GM18505 (cell line): ENCODE results near the gene ASB17.
A peak's percentile ranks its signal among the peaks of the same experiment; 100 is the strongest.
"Not testable (repeated sequence)": the region's sequence is repeated elsewhere in the genome, so short reads cannot be mapped to it uniquely, and the experiment has no call there.

Source experiments
- ATAC-seq: cut with Tn5 transposase; IDR thresholded peaks from one replicate; pipeline ENCODE4 v1.9.1; 2021; ENCODE audit not compliant: unreplicated experiment
- POLR2A ChIP-seq: IDR thresholded peaks from 4 replicates; pipeline ENCODE4 v1.6.1; 2011; ENCODE audit warnings: borderline replicate concordance; ENCODE audit not compliant: insufficient read depth, insufficient read length; ENCODE audit errors: extremely low read depth

The ASB17 gene, protein sequence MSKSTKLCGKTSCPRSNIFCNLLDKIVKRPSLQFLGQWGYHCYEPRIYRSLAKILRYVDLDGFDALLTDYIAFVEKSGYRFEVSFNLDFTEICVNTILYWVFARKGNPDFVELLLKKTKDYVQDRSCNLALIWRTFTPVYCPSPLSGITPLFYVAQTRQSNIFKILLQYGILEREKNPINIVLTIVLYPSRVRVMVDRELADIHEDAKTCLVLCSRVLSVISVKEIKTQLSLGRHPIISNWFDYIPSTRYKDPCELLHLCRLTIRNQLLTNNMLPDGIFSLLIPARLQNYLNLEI

DNA sequence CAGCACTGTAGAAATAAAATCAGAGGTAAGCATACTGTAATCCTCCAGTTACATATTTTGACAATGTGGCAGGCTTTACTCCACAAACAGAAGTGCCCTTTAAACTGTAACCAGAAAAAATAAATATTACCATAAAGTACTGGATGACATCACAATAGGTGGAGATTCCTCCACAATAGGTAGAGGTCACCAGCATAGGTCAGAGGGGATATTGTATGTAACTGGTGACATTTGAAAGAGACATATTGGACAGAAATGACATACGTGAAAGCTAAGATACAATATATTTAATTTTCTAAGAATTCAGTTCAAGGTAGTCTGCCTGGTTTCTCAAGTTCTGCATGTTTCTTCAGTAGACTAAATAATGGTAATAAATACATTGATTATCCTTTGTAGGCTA is at the start of gene ASB17:
TSS of gene ASB17 (minus strand) at position 101 of the 400 bp plus-strand sequence. CDS start 113 bp downstream, outside the sequence.
- ATAC-seq: no peak
- TF ChIP-seq POLR2A: no peak

- ATAC-seq: peak; percentile 43
- no peak for TF ChIP-seq POLR2A
These were observed 49.0 kb upstream of the ASB17 start for GRCh38 chr1:75980972-75981897.

DNA sequence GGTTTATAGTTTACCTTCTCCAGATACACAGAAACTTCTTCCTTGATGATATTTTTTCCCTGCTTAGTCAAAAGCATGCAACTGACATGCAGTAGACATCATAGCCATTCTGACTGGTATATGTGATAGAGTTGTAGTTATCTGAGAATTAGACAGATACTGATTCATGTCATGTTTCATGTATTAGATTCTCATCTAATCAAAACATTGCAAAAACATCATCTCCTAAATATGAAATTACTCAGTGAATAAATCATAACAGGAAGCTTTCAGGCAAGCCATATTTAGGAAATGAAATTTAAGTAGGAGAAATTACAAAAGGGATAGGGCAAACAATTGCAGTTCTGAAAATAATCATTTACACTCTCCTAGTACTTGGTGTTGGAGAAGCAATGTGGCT is 38.4 kb upstream of the ASB17 start:
- no peak for TF ChIP-seq POLR2A
- ATAC-seq: no peak

DNA sequence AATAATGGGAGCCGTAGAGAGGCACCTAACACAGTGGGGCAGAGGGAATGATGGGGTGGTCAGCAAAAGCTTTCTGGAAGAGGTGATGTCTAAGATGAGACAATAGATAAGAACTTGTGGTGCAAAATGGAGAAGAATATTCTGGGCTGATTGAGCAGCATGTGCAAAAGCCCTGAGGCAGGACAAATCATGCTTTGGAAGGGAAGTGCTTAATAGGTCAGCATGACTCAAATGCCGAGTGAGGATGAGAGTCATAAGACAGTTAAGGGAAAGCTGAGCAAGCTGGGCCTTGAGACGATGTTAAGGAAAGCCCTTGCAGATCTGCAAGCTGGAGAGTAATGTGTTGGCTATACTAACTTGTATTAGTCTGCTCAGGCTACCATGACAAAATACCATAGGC is 37.3 kb upstream of the ASB17 start:
- no peak for TF ChIP-seq POLR2A
- ATAC-seq: no peak

- no peak for ATAC-seq
- no peak for TF ChIP-seq POLR2A
These were observed 35.5 kb upstream of the ASB17 start for GRCh38 chr1:75967719-75968118.

GRCh38 chr1:75964760-75965408 is 32.7 kb upstream of the ASB17 start:
- no peak for TF ChIP-seq POLR2A
- no peak for ATAC-seq

- ATAC-seq: not testable (repeated sequence)
These were observed 32.0 kb upstream of the ASB17 start for GRCh38 chr1:75964110-75964759.

DNA sequence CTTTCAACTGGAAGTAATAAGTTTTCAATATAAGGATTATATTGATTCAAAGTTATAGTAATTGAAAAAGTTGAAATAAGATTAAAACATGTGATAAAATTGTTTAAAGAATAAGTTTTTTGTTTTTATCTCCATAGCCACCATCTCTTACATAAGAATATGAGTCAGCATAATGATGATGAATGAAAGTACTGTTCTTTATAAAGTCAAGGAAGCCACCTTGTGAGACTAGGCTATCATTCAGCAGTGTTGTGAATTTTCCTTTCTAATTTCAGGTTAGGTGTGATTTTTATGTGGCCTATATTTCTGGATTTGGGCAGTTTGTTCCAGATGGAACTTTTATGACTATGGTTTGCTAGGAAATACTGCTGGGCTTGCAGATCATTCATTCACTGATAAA is 22.4 kb upstream of the ASB17 start:
- ATAC-seq: no peak
- TF ChIP-seq POLR2A: no peak

DNA sequence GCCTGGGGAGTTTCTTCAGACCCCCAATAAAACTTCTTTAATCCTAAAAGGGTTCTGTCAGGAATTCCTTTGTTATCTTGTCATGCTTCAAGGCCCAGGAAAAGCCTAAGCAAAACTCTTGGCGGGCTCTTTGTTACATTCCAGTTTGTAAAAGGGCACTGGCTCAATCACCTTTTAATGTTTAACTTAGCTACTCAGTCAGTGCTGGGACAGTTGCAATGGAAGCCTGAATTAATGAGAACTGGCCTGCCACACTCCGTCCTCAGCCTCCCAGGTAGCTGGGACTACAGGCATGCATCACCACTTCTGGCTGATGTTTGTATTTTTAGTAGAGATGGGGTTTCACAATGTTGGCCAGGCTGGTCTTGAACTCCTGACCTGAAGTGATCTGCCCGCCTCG is 21.3 kb upstream of the ASB17 start:
- no peak for TF ChIP-seq POLR2A
- no peak for ATAC-seq

- no peak for ATAC-seq
- no peak for TF ChIP-seq POLR2A
These were observed 19.8 kb upstream of the ASB17 start for GRCh38 chr1:75952016-75952415.

DNA sequence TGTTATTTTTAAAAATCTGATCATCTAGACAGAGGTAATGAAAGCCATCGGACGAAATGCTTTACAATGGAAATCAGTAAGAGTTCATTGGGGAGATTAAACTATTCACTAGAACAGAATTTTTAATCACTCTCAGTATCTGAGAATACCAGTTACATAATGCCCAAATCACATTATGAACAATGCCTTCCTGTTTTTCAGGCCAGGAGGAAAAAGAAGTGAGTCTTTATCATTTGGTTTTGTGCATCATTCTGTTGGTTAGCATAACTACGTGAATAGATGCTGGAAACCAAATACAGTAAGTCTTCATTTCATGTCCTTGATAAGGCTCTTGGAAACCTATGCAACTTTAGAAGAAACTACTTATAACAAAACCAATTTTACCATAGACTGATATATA is 18.0 kb upstream of the ASB17 start:
- no peak for ATAC-seq
- no peak for TF ChIP-seq POLR2A

GRCh38 chr1:75943037-75943436 is 10.8 kb upstream of the ASB17 start:
- ATAC-seq: not testable (repeated sequence)

DNA sequence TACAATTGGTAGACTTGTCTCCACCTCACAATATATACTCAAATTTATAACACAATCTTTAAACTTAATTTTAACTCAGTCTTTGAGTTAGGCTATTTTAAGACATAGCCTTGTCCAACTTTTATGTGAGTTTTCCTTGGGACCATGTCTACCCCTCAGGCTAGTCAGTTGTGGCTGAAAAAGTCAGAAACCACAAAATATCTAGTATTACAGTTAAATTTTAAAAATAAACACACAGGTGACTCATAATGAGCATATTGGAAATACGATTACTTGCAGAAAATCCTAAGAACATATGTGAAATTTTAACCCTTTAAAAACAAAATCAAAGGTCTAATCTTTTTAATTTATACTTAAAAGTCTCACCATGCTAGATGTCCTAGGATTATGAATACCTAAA is 4.8 kb upstream of the ASB17 start:
- ATAC-seq: no peak
- no peak for TF ChIP-seq POLR2A
